ENCODE results near the gene TFPT.

DNA sequence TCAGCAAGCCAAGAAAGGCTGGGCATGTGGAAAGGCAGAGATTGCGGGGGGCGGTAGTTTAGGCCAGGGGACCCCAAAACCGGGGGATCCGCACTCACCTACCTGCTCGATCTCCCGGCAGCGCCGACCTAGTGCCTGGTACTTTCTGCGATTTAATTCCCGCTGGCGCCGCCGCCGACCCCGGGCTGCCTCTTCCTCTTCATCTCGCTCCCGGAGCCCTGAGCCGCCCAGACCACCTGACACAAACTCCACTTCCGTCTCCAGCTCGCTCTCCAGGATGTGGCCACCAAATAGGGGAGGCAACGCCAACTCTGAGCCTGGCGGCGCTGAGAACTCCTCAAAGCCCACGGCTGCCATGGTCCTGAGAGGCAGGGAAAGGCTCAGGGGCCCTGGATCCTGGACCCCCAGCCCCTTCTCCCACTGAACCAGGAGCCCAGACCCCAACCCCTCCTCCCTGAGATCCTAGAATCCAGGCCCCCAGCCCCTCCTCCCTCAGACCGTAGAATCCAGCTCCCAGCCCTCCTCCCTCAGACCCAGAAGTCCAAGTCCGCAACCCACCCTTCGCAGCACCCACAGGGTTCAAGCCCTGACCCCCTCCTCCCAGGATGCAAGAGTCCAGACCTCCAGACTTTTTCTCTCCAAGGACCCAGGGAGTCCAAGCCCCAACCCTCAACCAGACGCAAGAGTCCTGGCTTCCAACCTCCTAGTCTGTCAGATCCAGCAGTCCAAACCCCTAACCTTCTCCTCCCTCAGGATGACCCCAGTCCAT, 933 bp downstream of the TFPT start:
- TF ChIP-seq, protein P1, sequence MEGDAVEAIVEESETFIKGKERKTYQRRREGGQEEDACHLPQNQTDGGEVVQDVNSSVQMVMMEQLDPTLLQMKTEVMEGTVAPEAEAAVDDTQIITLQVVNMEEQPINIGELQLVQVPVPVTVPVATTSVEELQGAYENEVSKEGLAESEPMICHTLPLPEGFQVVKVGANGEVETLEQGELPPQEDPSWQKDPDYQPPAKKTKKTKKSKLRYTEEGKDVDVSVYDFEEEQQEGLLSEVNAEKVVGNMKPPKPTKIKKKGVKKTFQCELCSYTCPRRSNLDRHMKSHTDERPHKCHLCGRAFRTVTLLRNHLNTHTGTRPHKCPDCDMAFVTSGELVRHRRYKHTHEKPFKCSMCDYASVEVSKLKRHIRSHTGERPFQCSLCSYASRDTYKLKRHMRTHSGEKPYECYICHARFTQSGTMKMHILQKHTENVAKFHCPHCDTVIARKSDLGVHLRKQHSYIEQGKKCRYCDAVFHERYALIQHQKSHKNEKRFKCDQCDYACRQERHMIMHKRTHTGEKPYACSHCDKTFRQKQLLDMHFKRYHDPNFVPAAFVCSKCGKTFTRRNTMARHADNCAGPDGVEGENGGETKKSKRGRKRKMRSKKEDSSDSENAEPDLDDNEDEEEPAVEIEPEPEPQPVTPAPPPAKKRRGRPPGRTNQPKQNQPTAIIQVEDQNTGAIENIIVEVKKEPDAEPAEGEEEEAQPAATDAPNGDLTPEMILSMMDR (IDR thresholded peaks at IDR 0.05 in 4 of 5, conservative IDR thresholded peaks at IDR 0.05 in 1 of 5): no peak
- TF ChIP-seq POLR2A (IDR thresholded peaks at IDR 0.05): no peak

Measured in gastrocnemius medialis (tissue), 4 donors.